T1000 (cell line): ENCODE results near the gene CSPG4.
"Not testable (repeated sequence)": the region's sequence is repeated elsewhere in the genome, so short reads cannot be mapped to it uniquely, and the experiment has no call there.

Source experiments
- DNase-seq: peaks from one replicate; lab custom pipeline; 2025; ENCODE audit warnings: mixed read lengths; lab: John Stamatoyannopoulos, UW

Gene CSPG4

DNA sequence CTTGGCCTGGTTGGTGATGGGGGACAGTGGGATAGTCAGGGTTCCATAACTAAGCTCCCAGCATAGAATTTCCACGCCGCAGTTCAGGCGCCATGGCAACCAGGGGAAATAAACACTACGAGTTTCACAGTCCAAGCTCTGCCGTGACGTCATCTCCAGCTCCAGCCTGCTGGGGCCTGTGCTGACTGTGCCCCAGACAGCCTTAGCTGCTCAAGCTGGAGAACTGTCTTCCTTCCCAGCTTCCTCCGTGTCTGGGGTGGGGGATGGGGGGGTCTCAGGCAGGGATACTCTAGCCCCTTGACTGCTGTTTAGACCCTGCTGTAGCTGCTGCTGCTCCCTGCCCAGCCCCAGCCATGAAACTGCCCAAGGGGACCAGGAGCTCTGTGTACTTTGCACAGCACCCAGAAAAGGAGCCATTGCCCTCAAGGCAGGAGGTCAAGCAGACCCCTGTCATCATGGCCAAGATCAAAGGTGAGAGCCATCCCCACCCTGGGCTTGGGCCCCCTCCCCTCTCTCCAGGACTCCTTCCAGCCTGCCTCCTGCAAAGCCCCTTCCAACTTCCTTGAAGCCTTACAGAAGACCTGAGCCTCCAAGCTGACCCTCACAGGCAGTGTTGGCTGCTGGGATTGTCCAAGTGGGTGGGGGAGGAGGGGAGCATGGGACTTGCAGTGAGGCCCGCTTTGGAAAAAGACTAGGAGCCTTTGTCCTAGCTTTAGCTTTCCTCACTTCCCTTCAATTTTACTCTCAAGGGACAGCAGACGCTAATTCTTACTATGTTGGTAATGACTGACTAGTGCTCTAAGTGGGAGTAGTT, 11.4 kb upstream of the CSPG4 start:
- DNase-seq = peak; percentile 85

DNA sequence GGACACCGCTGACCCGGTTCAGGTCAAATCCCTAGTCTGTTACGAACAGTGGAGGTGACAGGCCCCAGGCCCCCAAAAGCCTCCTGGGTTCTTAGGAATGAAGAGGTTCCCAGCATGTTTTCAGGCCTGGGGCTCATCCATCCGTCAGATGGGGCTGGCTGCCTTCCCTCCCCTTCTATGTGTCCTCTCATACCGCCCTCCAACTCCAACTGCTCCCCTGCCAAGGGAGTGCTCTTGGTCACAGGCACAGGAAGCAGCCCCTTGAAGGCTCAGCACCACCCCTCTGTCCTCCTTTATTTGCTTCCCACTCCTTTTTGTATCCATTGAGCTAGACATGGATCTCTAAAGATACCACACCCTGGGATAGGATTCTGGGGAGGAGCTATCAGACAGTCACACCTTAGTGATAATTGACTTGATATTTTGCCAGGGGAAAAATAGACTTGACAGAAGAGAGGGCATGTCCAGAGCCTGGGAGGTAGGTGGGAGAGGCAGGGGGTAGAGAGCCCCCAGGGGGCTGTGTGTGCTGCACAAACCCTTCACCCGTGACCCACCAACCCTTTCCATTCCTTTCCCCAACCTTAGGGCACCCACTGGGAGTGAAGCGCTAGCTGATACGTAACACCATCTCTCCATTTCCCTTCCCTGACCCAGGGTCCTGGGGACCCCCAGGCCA, 10.7 kb upstream of the CSPG4 start:
- no peak for DNase-seq

DNA sequence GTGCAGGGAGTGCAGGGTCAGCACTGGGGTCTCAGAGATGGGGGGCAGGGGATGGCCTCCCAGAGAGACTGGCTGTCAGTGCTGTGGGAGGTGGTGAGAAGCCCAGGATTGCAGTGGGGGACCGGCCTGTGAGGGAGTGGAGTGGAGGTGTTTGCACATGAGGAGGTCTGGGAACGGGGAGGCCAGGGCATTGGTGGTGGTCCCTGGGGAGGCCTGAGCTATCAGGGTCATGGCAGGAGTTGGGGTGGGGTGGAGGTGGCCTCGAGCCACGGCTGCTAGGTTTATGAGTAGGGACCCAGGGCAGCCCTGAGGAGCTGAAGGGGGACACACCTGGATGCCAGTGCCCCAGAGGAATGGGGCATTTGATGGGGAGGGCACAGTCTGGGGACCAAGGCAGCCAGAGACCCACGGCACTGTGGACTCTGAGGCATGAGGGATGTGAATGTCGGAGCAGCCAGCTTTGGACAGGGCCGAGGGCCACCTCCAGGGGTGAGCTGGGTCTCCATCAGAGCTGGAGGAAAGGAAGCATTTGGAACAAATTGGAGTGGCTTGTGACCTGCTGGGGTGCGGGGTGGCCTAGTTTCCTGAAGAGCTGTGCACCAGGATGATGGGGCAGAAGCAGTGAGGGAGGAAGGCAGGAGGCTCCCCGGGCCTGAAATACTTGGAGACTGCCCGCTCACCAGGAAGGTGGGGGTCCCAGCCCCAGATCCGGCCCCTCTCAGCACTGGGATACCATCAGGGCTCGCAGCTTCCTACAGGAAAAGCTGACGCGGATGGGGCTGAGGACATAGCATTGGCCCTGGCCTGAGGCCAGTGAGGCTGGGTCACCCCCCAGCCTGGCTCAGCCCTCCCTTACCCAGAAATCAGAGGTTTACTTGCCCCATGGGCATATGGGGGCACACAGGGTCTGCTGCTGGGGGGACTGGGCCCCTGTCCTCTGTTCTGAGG, 9.5 kb upstream of the CSPG4 start:
- DNase-seq = no peak

DNA sequence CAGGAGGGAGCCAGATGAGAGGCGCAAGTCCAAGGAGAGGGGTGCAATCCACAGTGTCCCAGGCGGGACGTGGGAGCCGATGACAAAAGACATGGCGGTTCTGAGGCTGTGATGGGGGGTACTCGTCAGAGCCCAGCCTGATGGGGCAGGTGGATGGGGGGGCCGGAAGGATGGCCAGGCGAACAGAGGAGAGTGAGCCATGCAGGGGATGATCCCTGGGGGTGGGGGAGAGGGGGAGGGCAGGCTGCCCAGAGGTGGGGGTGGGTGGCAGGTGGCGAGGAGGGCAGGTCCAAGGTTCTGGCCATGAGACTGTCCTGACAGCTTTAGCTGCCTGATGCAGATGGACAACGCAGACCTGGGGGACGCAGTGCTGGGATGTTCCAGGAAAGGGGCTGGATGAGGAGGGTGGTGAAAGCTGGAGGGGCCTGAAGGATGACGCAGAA, 8.9 kb upstream of the CSPG4 start:
- no peak for DNase-seq

DNA sequence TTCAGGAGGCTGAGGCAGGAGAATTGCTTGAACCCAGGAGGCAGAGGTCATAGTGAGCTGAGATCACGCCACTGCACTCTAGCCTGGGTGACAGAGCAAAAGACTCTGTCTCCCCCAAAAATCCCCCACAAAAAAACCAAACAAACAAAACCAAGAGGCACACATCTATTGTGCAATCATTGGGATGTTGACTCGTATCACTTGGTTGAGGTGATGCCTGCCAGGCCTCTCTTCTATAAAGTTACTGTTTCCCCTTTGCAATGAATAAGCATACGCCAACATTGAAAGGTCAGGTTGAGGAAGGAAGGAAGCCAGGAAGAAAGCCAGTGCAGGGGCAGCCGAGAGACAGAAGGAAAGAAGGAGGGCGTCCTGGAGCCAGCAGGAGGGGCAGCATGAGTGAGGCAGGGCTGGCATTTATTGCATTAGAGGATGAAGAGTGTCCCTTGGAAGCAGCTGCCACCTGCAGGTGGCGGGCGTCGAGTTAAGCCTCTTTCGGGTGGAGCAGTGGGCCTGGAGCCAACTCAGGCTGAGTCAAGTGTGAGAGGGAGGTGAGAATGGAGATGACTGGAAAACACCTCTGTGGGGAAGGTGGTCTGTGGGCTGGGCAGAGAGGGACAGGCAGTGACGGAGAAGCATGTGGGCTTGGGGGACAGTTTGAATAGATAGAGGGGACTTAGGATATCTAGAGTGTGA, 8.3 kb upstream of the CSPG4 start:
- no peak for DNase-seq

DNA sequence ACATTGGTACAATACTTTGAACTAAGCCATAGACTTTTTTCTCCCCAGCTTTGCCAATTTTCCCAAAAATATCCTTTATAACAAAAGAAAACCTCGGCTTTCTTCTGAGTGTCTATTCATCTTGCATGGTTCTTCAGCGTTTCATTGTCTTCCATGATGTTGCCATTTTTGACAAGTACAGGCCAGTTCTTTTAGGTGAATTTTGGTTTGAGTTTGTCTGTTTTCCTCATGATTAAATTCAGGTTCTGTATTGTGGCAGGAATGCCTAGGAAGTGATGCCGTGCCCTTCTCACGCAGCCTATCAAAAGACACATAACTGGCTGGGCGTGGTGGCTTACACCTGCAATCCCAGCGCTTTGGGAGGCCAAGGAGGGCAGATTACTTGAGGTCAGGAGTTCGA, 7.6 kb upstream of the CSPG4 start:
- no peak for DNase-seq

DNA sequence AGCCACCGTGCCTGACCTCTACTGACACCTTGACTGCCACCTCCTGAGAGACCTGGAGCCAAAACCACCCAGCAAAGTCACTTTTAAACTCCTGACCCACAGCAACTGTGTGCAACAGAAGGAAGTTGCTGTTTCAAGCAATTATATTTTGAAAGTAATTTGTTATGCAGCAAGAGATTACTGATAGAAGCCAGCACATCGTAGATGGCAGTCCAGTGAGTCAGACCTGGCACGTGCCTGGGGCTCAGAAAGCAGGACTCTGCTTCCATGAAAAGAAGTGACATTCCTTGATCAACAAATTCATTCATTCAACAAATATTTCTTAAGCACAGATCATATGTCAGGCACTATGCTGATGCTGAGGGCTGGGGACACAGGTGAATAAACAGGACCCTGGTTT, 5.7 kb upstream of the CSPG4 start:
- DNase-seq = peak; percentile 43

DNA sequence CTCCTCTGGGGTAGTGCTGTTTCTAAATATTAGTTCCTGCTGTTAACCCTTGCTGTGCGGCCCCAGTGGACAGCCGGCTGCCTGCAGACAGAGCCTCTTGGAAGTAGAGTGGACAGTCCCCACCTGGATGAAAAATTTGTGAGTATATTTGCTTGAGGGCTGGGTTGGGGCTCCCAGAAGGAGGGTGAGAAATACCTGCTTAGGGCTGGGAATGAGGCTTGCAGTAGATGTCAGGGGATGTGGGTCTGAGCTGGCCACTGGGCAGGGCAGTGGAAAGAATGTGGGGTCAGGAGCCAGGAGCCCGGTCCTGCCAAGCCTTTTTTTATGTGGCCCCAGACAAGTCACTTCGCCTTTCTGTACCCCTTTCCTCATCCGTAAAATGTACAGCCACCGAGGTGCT, 4.4 kb upstream of the CSPG4 start:
- DNase-seq = not testable (repeated sequence)

DNA sequence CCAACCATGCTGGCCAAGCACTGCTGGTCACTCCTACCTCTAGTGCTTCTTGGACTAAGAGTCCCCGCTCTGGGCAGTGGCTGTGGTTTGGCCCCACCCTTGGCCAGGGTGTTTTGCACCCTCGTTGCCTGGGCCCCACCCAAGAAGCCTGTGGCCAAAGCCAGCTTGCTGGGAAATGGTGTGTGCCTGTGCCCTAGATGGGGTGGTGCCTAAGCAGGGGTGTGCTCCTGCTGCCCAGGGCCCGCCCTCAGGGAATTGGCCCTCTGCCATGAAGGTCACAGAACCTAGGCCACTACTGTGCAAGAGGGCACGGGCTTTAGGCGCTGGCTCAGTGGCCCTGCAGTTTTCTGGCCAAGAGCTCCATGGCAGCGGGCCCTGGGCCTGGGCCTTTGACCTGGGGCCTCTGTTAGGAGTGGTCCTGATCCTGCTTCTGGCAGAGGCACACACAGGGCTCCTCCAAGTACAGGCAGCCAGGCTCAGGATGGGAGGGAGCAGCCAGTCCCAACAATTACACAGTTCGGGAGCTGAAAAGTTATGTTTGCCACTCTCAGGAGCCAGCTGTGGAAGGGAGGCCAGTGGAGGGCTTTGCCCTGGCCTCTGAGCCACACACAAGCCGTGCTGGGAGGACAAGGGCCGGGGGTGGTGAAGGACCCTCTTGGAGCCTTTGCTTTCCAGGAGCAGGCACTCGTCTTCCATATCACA, 3.8 kb upstream of the CSPG4 start:
- DNase-seq = not testable (repeated sequence)

DNA sequence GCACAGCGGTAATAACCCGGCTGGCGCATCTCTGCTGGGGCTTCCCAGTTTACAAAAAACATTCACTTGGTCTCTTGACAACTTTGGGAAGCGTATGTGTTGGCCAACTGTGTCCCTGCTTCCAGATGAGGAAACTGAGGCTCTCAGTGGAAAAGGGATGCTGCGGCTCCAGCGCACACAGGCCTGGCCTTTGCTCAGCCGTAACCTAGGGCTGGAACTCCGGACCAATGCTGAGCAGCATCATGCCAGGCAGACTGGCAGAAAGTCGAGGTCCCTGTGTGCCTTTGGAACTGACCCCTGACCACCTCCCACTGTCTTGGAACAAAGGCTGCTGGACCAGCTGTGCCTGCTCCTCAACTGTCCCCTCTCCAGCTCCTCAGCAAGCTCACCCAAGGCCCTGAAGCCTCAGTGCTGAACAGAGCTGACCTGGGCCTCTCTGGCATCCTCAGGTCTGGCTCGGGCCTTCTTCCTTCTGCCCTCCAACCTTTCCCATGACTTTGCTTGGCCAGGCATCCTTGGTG, 2.7 kb upstream of the CSPG4 start:
- not testable (repeated sequence) for DNase-seq

DNA sequence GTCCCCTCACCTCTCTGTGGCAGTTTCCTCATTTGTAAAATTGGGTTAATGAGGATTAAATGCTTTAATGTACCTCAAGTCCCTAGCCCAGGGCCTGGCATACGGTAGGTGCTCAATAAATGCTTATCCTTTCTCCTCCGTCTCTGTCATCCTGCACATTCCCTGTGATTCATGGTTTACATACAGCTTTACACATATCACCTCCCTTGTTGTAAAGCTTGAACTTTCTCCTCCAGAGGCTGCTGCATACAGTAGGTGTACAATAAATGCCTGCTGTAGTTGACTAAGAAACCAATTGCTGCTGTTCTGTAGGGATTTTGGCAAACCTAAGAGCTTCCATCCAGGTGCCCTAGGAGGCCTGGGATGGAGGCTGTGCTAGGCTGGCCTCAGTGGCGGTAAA, 1.5 kb upstream of the CSPG4 start:
- no peak for DNase-seq

DNA sequence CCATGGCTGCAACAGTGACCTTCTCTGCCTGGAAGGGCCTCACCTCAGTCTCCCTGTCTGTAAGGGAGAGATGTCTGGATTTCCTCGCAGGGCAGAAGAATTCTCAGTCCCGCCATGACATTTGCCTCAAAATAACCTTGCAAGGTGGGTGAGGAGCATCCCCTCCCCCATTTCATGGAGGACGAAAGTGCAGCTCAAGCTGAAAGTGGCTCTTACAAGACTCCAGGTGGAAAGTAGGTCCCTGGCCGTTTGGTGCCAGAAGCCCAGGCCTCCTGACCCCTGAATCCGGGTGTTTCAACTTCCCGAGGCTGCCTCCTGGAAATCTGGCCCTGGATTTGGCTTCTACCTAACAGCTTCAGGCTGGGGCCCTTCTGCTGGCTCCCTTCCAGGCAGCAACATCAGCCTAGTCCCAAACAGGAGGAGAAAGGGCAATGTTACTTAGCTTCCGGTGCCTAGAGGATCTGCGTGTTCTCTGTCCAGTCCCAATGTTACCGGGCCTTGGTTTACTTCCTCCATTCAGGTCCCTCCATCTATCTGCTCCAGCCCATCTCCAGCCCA, 769 bp upstream of the CSPG4 start:
- DNase-seq = no peak

DNA sequence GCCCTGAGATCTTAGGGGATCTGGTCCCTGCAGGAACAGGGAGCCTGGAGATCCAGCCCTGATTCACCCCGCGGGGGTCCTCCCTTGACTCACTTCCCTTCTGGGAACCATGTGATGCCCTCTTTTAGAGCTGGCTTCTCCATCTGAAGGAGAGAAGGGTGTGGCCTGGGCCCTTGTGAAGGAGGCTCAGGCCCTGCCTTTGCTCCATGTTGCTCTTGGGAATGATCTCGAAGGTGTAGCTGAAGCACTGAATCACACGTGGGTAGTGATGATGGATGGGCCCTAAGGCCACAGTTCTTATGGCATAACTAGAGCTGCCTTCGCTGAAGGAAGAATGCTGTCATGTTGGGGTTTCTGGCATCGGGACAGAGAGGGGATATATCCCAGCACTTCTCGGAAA, 1.2 kb downstream of the CSPG4 start:
- peak; percentile 13 for DNase-seq

DNA sequence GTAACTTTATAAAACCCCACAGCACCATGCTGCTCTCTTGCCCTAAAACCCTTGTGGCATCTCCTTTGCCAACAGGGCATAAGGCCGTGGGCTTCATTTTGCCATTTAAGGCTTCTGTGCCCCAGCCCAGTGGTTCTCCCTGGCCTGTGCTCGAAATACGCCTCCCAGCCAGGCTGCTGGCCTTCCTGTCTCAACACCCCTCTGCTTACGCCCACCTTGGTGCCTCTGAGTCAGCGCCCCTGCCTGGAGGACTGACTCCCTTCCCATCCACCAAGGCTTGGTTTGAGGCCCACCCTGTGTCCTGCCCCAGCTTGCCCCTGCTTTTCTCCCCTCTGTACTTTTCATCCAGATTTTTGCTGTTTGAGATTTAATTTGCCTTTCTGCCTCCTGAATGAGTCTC, 1.8 kb downstream of the CSPG4 start:
- not testable (repeated sequence) for DNase-seq

DNA sequence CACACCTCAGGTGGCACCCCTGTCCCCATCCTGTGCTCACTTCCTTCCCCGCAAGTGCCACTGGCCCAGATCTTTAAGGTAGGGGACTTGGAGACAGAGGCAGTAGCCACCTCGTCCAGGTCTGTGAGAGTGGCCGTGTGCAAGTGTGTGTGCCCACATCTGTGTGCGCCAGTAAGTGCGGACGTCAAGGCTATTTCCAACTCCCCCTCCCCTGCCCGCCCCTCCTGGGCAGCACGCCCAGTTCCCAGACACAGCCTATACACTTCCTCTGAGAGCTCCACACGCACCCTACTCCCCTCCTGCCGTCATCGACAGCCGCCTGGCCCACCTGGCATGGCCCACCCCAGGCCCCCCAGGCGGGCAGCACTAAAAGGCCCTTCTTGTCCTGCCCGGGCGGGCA, 3.2 kb downstream of the CSPG4 start:
- DNase-seq = not testable (repeated sequence)

DNA sequence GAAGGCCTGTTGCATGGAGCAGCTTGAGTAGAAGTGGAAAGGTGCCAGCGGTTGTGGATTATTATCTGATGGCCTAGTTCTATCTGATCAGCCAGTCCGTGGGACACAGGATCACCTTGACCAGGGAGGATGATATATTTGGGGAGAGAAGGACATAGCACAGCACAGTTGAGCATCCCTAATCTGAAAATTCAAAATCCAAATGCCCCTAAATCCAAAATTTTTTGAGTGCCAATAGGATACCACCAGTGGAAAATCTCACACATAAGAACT, 6.0 kb downstream of the CSPG4 start:
- DNase-seq = no peak

DNA sequence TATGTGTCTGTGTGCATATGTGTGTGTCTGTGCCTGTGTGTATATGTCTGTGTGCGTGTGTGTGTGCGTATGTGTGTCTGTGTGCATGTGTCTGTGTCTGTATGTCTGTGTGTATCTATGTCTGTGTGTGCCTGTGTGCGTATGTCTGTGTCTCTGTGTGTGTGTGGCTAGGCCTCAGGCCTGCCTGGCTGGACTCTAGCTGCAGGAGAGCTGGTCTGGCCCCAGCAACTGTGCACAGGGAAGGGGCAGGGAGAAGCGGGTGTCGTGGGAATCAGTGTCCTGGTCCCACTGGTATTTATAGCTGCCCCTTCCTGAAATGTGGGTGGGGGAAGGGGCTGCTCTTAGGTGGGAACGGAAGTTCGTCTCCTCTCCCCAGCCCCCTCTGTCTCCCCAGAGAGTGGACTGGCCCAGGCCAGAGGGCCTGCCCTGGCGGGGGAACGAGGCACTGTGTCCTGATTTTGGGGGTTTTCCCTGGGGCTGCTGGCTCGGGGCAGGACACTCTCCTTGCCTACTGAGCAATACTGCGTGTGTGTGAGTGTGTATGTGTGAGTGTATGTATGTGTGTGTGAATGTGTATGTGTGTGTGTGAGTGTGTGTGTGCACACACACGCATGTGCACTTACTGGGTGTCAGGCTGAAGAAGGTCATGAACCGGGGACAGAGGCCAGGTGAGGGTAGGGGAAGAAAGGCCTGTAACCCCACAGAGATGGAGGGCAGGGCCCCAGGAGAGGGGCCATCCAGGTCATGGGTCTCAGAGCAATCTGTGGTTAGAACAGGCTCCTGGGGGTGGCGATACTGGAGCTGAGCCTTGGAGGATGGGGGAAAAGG, 6.6 kb downstream of the CSPG4 start:
- no peak for DNase-seq

DNA sequence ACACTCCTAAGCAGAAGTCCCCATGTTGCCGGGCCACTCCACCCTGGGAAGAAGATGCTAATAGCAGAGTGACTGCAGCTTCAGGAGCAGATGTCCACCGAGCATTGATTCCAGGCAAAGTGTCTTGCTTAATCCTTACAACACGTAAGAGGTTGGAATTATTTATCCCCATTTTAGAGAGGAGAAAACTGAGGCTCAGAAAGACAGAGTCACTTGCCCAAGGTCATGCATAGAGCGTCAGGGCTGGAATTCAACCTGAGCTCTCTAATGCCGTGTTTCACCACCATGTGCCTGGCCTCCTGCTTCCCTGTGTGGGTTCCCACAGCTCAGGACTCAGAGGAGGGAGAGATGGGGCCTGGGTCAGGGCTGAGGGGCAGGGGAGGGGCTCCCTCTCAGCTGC, 7.3 kb downstream of the CSPG4 start:
- DNase-seq = not testable (repeated sequence)

DNA sequence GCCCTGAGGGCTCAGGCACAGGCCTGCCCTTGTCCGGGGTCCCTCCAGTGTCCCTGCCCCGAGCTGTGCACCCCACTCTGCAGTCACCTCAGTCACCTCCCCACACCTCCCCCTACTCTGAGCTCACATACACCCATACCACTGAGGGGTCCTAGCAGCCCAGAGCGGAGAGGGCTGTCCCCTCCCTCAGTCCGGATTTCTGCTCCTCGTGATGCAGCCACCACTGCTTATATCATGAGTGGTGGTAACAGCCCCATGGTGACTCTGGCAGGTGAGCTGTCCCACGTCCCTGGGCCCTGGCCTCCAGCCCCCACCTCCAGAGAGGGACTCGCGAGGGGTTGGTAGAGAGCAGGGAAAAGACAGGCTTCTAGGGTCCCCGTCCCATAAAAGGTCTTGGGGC, 8.0 kb downstream of the CSPG4 start:
- no peak for DNase-seq

DNA sequence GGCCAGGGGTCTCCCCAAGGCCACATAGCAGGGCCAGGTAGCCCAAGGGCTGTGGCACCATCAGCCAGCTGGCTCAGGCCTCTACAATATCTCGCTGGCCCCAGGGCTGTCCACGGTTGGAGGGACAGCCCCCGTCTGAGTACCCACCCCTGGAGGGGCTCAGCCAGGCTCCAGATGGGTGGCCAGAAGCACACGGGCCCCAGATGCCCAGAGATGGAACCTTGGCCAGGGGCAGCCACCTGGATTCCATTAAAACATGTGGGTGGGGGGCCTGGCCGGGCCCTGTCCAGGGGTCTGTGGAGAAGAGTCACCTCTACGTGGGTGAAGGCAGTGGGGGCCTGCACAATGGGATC, 8.4 kb downstream of the CSPG4 start:
- no peak for DNase-seq
